ENCODE results near the gene SIVA1. TPM values are rescaled to one million over a fixed set of nuclear protein-coding genes. Genes with fewer than 3 reads are reported as not detected.

The SIVA1 gene
- polyA plus RNA-seq, 3 donors = 102 to 193 (median 156) TPM

- intact Hi-C loops (cut with micrococcal nuclease) = no loop called here
Observed at GRCh38 chr14:104767634-104767918, 14.6 kb downstream of the SIVA1 start.

GRCh38 chr14:104768437-104769323 is 15.7 kb downstream of the SIVA1 start:
- peaks cover 0 to 9% of the 10 kb centered on the region in 2 donors for H3K4me1 ChIP-seq (ENCODE audit: control insufficient read depth in 1 of 2, insufficient read depth in 2 of 2, low read length in 2 of 2)
- H3K79me2 ChIP-seq (ENCODE audit: insufficient read depth, low read length) = no peaks in the 10 kb centered on the region
- no peaks in the 10 kb centered on the region for H3K27me3 Mint-ChIP-seq (ENCODE audit: low read depth in 3 of 3)
- 10% methylated on average over 18 of the region's 25 CpGs for WGBS (ENCODE audit: insufficient coverage)
- H3K4me3 ChIP-seq (replicated peaks in 1 of 3; ENCODE audit: low read depth in 2 of 3, low read length in 3 of 3) = no peak overlapping the region
- intact Hi-C loops (cut with micrococcal nuclease) = loop anchor here (1.0 to 2.0 kb wide), 2 partner anchors 58 kb away; no protein-coding TSS in a partner anchor
- H3K4me2 ChIP-seq (replicated peaks; ENCODE audit: extremely low read depth, low read length, poor library complexity, severe bottlenecking) = peak overlapping the region; percentile 34
- peaks cover 37% of the 10 kb centered on the region for H4K20me1 ChIP-seq (ENCODE audit: insufficient read depth, low read length)
- H3K9me3 Mint-ChIP-seq = peaks cover 2 to 25% (median 10%) of the 10 kb centered on the region in 7 donors
- no peak overlapping the region for H2AFZ ChIP-seq (ENCODE audit: insufficient read depth, low read depth, low read length, poor library complexity, severe bottlenecking)
- peaks cover 31 to 41% of the 10 kb centered on the region in 2 donors for H3K36me3 ChIP-seq (replicated peaks in 1 of 2; ENCODE audit: control insufficient read depth in 1 of 2, insufficient read depth in 2 of 2, low read length in 2 of 2)
- no peak overlapping the region for H3K9ac ChIP-seq (ENCODE audit: insufficient read depth, low read length, poor library complexity, severe bottlenecking)
- peak; percentile 89 for TF ChIP-seq CTCF (IDR thresholded peaks at IDR 0.05)
- H3K27me3 ChIP-seq (ENCODE audit: control insufficient read depth in 2 of 2, insufficient read depth in 2 of 2, low read length in 2 of 2) = no peaks in the 10 kb centered on the region
- no peak overlapping the region for H3K27ac Mint-ChIP-seq
- peak; percentile 80 to 84 (median 81) for DNase-seq
- no peak overlapping the region for H3K4me3 Mint-ChIP-seq
- H3K36me3 Mint-ChIP-seq = peaks cover 37 to 40% of the 10 kb centered on the region in 2 donors
- peaks cover 7 to 11% of the 10 kb centered on the region in 2 donors for H3K9me3 ChIP-seq (replicated peaks in 1 of 2; ENCODE audit: control insufficient read depth in 1 of 2, insufficient read depth in 1 of 2, low read length in 2 of 2)
- H3K27ac ChIP-seq (ENCODE audit: low read depth in 1 of 2, low read length in 2 of 2) = no peak overlapping the region
- H3K4me1 Mint-ChIP-seq = peaks cover 6% of the 10 kb centered on the region

More at GRCh38 chr14:104767634-104767918, 14.6 kb downstream of the SIVA1 start:
- Histone ChIP-seq H3K4me3 (replicated peaks in 1 of 3; ENCODE audit: low read depth in 2 of 3, low read length in 3 of 3) (no peak overlapping the region), H3K36me3 (replicated peaks in 1 of 2; ENCODE audit: control insufficient read depth in 1 of 2, insufficient read depth in 2 of 2, low read length in 2 of 2) (peaks cover 20 to 30% of the 10 kb centered on the region in 2 donors), H3K9me3 (replicated peaks in 1 of 2; ENCODE audit: control insufficient read depth in 1 of 2, insufficient read depth in 1 of 2, low read length in 2 of 2) (peaks cover 7 to 11% of the 10 kb centered on the region in 2 donors), H4K20me1 (ENCODE audit: insufficient read depth, low read length) (peaks cover 32% of the 10 kb centered on the region), H3K27ac (ENCODE audit: low read depth in 1 of 2, low read length in 2 of 2) (no peak overlapping the region), H3K79me2 (ENCODE audit: insufficient read depth, low read length) (no peaks in the 10 kb centered on the region), H3K27me3 (ENCODE audit: control insufficient read depth in 2 of 2, insufficient read depth in 2 of 2, low read length in 2 of 2) (no peaks in the 10 kb centered on the region), H3K4me1 (ENCODE audit: control insufficient read depth in 1 of 2, insufficient read depth in 2 of 2, low read length in 2 of 2) (peaks cover 0 to 9% of the 10 kb centered on the region in 2 donors), H3K4me2 (replicated peaks; ENCODE audit: extremely low read depth, low read length, poor library complexity, severe bottlenecking) (no peak overlapping the region), H3K9ac (ENCODE audit: insufficient read depth, low read length, poor library complexity, severe bottlenecking) (no peak overlapping the region), H2AFZ (ENCODE audit: insufficient read depth, low read depth, low read length, poor library complexity, severe bottlenecking) (no peak overlapping the region)
- 88% methylated on average over 5 of the region's 5 CpGs for WGBS (ENCODE audit: insufficient coverage)
- peaks cover 2 to 18% (median 12%) of the 10 kb centered on the region in 7 donors for H3K9me3 Mint-ChIP-seq
- no peak overlapping the region for H3K4me3 Mint-ChIP-seq
- H3K27me3 Mint-ChIP-seq (ENCODE audit: low read depth in 3 of 3) = no peaks in the 10 kb centered on the region
- no peak for TF ChIP-seq CTCF (IDR thresholded peaks at IDR 0.05)
- H3K4me1 Mint-ChIP-seq = peaks cover 6% of the 10 kb centered on the region
- H3K27ac Mint-ChIP-seq = peak overlapping the region in 1 of 7 donors; percentile 6
- H3K36me3 Mint-ChIP-seq = peaks cover 29 to 31% of the 10 kb centered on the region in 2 donors
- DNase-seq = no peak

Data from CD14-positive monocyte (primary cell).